GM23338 (cell line): Measurements from ENCODE around the gene SETBP1. TPM values are rescaled to one million over a fixed set of nuclear protein-coding genes. Genes with fewer than 3 reads are reported as not detected.

ENCODE experiments used
- ATAC-seq: fragments of 200-7000 bp; cut with Tn5 transposase; 3 replicates; pipeline ENCODE4 v1.9.1; 2020
- DNase-seq: peaks from one replicate; pipeline ENCODE4 v3.0.0-alpha.2; 2015; ENCODE audit warnings: low spot score
- H2AFZ ChIP-seq: fragments of 200-600 bp; sonication (generic); 2 replicates; pipeline ENCODE4 v1.8.0; 2016; ENCODE audit warnings: antibody characterized with exemption, mild to moderate bottlenecking, moderate library complexity
- H3F3A ChIP-seq: fragments of 200-600 bp; sonication (generic); replicated peaks from 2 replicates; pipeline ENCODE4 v1.8.0; 2017; ENCODE audit warnings: antibody characterized with exemption, mixed run types, low read depth
- H3K27ac ChIP-seq: fragments of 200-600 bp; sonication (generic); 2 replicates; pipeline ENCODE4 v1.6.1; 2016; ENCODE audit warnings: low read depth
- H3K27me3 ChIP-seq: fragments of 200-600 bp; sonication (generic); 2 replicates; pipeline ENCODE4 v1.8.0; 2016; ENCODE audit warnings: mild to moderate bottlenecking, mixed run types, moderate library complexity; ENCODE audit not compliant: insufficient read depth
- H3K36me3 ChIP-seq: fragments of 200-600 bp; sonication (generic); 2 replicates; pipeline ENCODE4 v1.8.0; 2016; ENCODE audit warnings: mild to moderate bottlenecking; ENCODE audit not compliant: insufficient read depth
- H3K4me1 ChIP-seq: fragments of 200-600 bp; sonication (generic); 2 replicates; pipeline ENCODE4 v1.8.0; 2016; ENCODE audit warnings: mild to moderate bottlenecking, moderate library complexity; ENCODE audit not compliant: insufficient read depth
- H3K4me2 ChIP-seq: fragments of 200-600 bp; sonication (generic); 2 replicates; pipeline ENCODE4 v1.7.1; 2017; ENCODE audit warnings: mixed run types
- H3K4me3 ChIP-seq: fragments of 200-600 bp; sonication (generic); 2 replicates; pipeline ENCODE4 v1.6.1; 2016; ENCODE audit warnings: mixed run types
- H3K79me2 ChIP-seq: fragments of 200-600 bp; sonication (generic); replicated peaks from 2 replicates; pipeline ENCODE4 v1.8.0; 2017; ENCODE audit warnings: mild to moderate bottlenecking; ENCODE audit not compliant: insufficient read depth
- H3K9me2 ChIP-seq: fragments of 200-600 bp; sonication (generic); 2 replicates; pipeline ENCODE4 v1.8.0; 2017; ENCODE audit not compliant: insufficient read depth
- H4K20me1 ChIP-seq: fragments of 200-600 bp; sonication (generic); replicated peaks from 2 replicates; pipeline ENCODE4 v1.8.0; 2017; ENCODE audit warnings: mild to moderate bottlenecking; ENCODE audit not compliant: insufficient read depth
- H3K27ac Mint-ChIP-seq: 2 replicates; pipeline ENCODE4 v1.8.0; 2020; ENCODE audit warnings: inconsistent platforms, mild to moderate bottlenecking, moderate library complexity, mixed read lengths
- H3K27me3 Mint-ChIP-seq: 3 replicates; pipeline ENCODE4 v1.8.0; 2022; ENCODE audit warnings: low read depth, mild to moderate bottlenecking, moderate library complexity, mixed read lengths, inconsistent platforms; ENCODE audit not compliant: insufficient read depth, poor library complexity
- H3K36me3 Mint-ChIP-seq: 3 replicates; pipeline ENCODE4 v1.8.0; 2021; ENCODE audit warnings: low read depth, mild to moderate bottlenecking, inconsistent platforms, moderate library complexity, mixed read lengths
- H3K4me1 Mint-ChIP-seq: 3 replicates; pipeline ENCODE4 v1.8.0; 2020; ENCODE audit warnings: mild to moderate bottlenecking, inconsistent platforms, mixed read lengths
- H3K4me3 Mint-ChIP-seq: 3 replicates; pipeline ENCODE4 v1.8.0; 2021; ENCODE audit warnings: moderate library complexity, mild to moderate bottlenecking, inconsistent platforms, mixed read lengths
- H3K9me3 Mint-ChIP-seq: 3 replicates; pipeline ENCODE4 v1.8.0; 2020; ENCODE audit warnings: moderate library complexity, mild to moderate bottlenecking, inconsistent platforms, mixed read lengths
- CREB1 ChIP-seq: fragments of 250-450 bp; sonication (Bioruptor Pico); IDR thresholded peaks from 2 replicates; pipeline ENCODE4 v1.5.0; 2020; ENCODE audit warnings: low read depth, mild to moderate bottlenecking, moderate library complexity
- CTCF ChIP-seq, 2 experiments: fragments of 200-600 bp in 1 of 2; sonication (generic) in 1 of 2; conservative IDR thresholded peaks; 2 replicates each; pipeline versions ENCODE4 v1.5.1 to v1.6.1; 2016 to 2017; ENCODE audit warnings: antibody characterized with exemption in 2 of 2, low read depth in 2 of 2, mild to moderate bottlenecking in 2 of 2, moderate library complexity in 1 of 2
- ETS1 ChIP-seq: IDR thresholded peaks from 2 replicates; pipeline ENCODE4 v1.6.1; 2016; ENCODE audit warnings: antibody characterized with exemption
- EZH2 ChIP-seq: fragments of 200-600 bp; sonication (generic); IDR thresholded peaks from one replicate; pipeline ENCODE4 v1.8.0; 2017; ENCODE audit warnings: antibody characterized with exemption, mild to moderate bottlenecking, low read depth; ENCODE audit not compliant: unreplicated experiment
- EZH2phosphoT487 ChIP-seq: fragments of 200-600 bp; sonication (generic); IDR thresholded peaks from one replicate; pipeline ENCODE4 v1.8.1; 2018; ENCODE audit warnings: antibody characterized with exemption; ENCODE audit not compliant: unreplicated experiment
- JUNB ChIP-seq: IDR thresholded peaks from one replicate; pipeline ENCODE4 v1.6.1; 2016; ENCODE audit warnings: antibody characterized with exemption; ENCODE audit not compliant: unreplicated experiment
- NANOG ChIP-seq: IDR thresholded peaks from 2 replicates; pipeline ENCODE4 v1.6.1; 2016; ENCODE audit warnings: antibody characterized with exemption, borderline replicate concordance
- POLR2AphosphoS5 ChIP-seq: IDR thresholded peaks from 2 replicates; pipeline ENCODE4 v1.6.1; 2016; ENCODE audit warnings: antibody characterized with exemption, low read depth
- STAT1 ChIP-seq: IDR thresholded peaks from one replicate; pipeline ENCODE4 v1.6.1; 2016; ENCODE audit warnings: antibody characterized with exemption; ENCODE audit not compliant: unreplicated experiment
- ZNF114 ChIP-seq: fragments of 250-450 bp; sonication (Bioruptor Pico); IDR thresholded peaks from 2 replicates; pipeline ENCODE4 v1.5.0; 2020; ENCODE audit warnings: mild to moderate bottlenecking, moderate library complexity
- ZNF331 ChIP-seq: fragments of 250-450 bp; sonication (Bioruptor Pico); IDR thresholded peaks from 2 replicates; pipeline ENCODE4 v1.5.0; 2020; ENCODE audit warnings: low read depth, mild to moderate bottlenecking, moderate library complexity
- ZNF462 ChIP-seq: fragments of 250-450 bp; sonication (Bioruptor Pico); IDR thresholded peaks from 2 replicates; pipeline ENCODE4 v1.5.0; 2020; ENCODE audit warnings: mild to moderate bottlenecking, moderate library complexity
- polyA plus RNA-seq: library from polyadenylated mRNA; unstranded; fragments of >200 nt; fragmentation: Nextera tagmentation; extraction: Ambion mirVana; gene quantifications from 2 replicates; pipeline ENCODE4 v1.2.1, GENCODE V29; 2016
- total RNA-seq: library from RNA; depleted of rRNA; stranded (reverse); fragments of >200 nt; shearing (Covaris generic); gene quantifications from 2 replicates; pipeline ENCODE4 v1.2.3, GENCODE V29; 2014

SETBP1 gene
- total and polyA plus RNA-seq, 2 experiments from 2014 or later: 1.6 to 5.5 TPM

- no peak for TF ChIP-seq CTCF (conservative IDR thresholded peaks at IDR 0.05; ENCODE audit: low read depth in 2 of 2)
- TF ChIP-seq POLR2AphosphoS5: no peak
- no peak for TF ChIP-seq ETS1
- no peak for TF ChIP-seq EZH2phosphoT487
- no peak for TF ChIP-seq ZNF114 (CRISPR knock-in tag)
- no peak for TF ChIP-seq NANOG
- TF ChIP-seq CREB1 (CRISPR knock-in tag): no peak
These were observed 121.1 kb downstream of the SETBP1 start (continued) for GRCh38 chr18:44801781-44802180.

GRCh38 chr18:44802508-44802907, 121.8 kb downstream of the SETBP1 start:
- Mint-ChIP-seq H3K4me3 (no peak overlapping the region), H3K9me3 (peaks cover 9% of the 10 kb centered on the region; the same call in 2 of the 3 replicates), H3K27me3 (peaks cover 4% of the 10 kb centered on the region), H3K36me3 (peaks cover 16% of the 10 kb centered on the region), H3K27ac (peak overlapping the region; percentile 59), H3K4me1 (peaks cover 14% of the 10 kb centered on the region)
- Histone ChIP-seq H3K36me3 (no peaks in the 10 kb centered on the region), H3K27ac (no peak overlapping the region), H3K4me3 (no peak overlapping the region), H2AFZ (no peak overlapping the region), H3K4me2 (no peak overlapping the region), H3K79me2 (no peaks in the 10 kb centered on the region), H3K9me2 (peaks cover 18% of the 10 kb centered on the region; the same call in 1 of the 2 replicates), H3K27me3 (no peaks in the 10 kb centered on the region), H3K4me1 (peaks cover 9% of the 10 kb centered on the region; the same call in 1 of the 2 replicates), H3F3A (no peaks in the 10 kb centered on the region), H4K20me1 (no peaks in the 10 kb centered on the region)
- no peak for ATAC-seq
- DNase-seq: no peak
- TF ChIP-seq ZNF331 (CRISPR knock-in tag) (no peak), ETS1 (no peak), STAT1 (no peak), NANOG (no peak), EZH2 (no peak), EZH2phosphoT487 (no peak), ZNF462 (CRISPR knock-in tag) (no peak), ZNF114 (CRISPR knock-in tag) (no peak), POLR2AphosphoS5 (no peak), JUNB (no peak), CTCF (conservative IDR thresholded peaks at IDR 0.05; ENCODE audit: low read depth in 2 of 2) (no peak), CREB1 (CRISPR knock-in tag) (no peak)
